Thymus (tissue), 11 donors: ENCODE results near the gene SEMA7A. TPM values are rescaled to one million over a fixed set of nuclear protein-coding genes. Genes with fewer than 3 reads are reported as not detected.

Experiments used
- DNase-seq, 9 donors: peaks; one replicate each; pipeline ENCODE4 v3.0.0-alpha.2; 2013; ENCODE audit warnings: low spot score in 9 of 9, low read depth in 6 of 9, missing footprints in 1 of 9
- H3K27ac ChIP-seq, 2 donors: one replicate each; pipeline ENCODE4 v1.5.1; 2013; ENCODE audit warnings: control low read depth in 1 of 2, low read depth in 1 of 2, low read length in 1 of 2, mild to moderate bottlenecking in 1 of 2, moderate library complexity in 1 of 2
- H3K27me3 ChIP-seq, 2 donors: one replicate each; pipeline ENCODE4 v1.5.1; 2013; ENCODE audit warnings: low read length in 1 of 2; ENCODE audit not compliant: control insufficient read depth in 2 of 2, insufficient read depth in 1 of 2
- H3K36me3 ChIP-seq, 2 donors: one replicate each; pipeline ENCODE4 v1.5.1; 2013; ENCODE audit warnings: low read length in 1 of 2, mild to moderate bottlenecking in 1 of 2, moderate library complexity in 1 of 2; ENCODE audit not compliant: control insufficient read depth in 2 of 2, insufficient read depth in 2 of 2
- H3K4me1 ChIP-seq, 2 donors: one replicate each; pipeline ENCODE4 v1.5.1; 2013; ENCODE audit warnings: low read length in 2 of 2; ENCODE audit not compliant: control insufficient read depth in 2 of 2, insufficient read depth in 2 of 2
- H3K4me3 ChIP-seq, 2 donors: one replicate each; pipeline ENCODE4 v1.5.1; 2013; ENCODE audit warnings: low read length in 2 of 2, control low read depth in 1 of 2, mild to moderate bottlenecking in 1 of 2
- H3K9me3 ChIP-seq, 2 donors: one replicate each; pipeline ENCODE4 v1.5.1; 2013; ENCODE audit warnings: low read length in 1 of 2, mild to moderate bottlenecking in 1 of 2; ENCODE audit not compliant: control insufficient read depth in 2 of 2, insufficient read depth in 1 of 2
- WGBS: extraction: QIAGEN DNeasy Blood & Tissue Kit; methylation state at CpG from one replicate; pipeline ENCODE4 v1.1.7; 2013; 5-methylcytosine and 5-hydroxymethylcytosine counted together
- polyA plus RNA-seq: library from polyadenylated mRNA; stranded (reverse); fragments of 200-250 nt; gene quantifications from one replicate; pipeline ENCODE4 v1.2.3, GENCODE V29; 2013
- total RNA-seq: library from RNA; stranded (reverse); fragments of 120-200 nt; gene quantifications from one replicate; pipeline ENCODE4 v1.2.4, GENCODE V29; 2013
- donor health status: healthy.

The SEMA7A gene
- total and polyA plus RNA-seq, 2 donors, result 12.3 to 22.0 TPM

DNA sequence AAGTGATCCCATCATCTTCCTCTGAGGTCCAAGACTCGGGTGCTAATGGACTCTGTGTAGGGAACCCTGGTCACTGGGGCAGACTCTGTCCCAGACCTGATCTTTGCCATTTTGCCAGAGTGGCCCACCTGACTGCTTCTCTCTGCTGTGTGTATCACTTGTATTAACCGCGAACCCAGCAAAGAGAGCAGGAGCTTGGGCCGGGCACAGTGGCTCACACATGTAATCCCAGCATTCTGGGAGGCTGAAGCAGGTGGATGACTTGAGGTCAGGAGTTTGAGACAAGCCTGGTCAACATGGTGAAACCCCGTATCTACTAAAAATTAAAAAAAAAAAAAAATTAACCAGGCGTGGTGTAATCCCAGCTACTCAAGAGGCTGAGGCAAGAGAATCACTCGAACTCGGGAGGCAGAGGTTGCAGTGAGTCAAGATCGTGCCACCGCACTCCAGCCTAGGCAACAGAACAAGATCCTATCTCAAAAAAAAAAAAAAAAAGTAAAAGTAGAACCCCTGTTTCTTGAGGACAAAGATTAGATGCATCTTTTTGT is 33.4 kb downstream of the SEMA7A start:
- H3K36me3 ChIP-seq, result no peaks in the 10 kb centered on the region
- no peaks in the 10 kb centered on the region for H3K27me3 ChIP-seq
- H3K4me3 ChIP-seq, result peak overlapping the region; percentile 22 to 30
- H3K4me1 ChIP-seq, result peaks cover 79 to 96% of the 10 kb centered on the region in 2 donors
- WGBS, result 16% methylated on average over 10 of the region's 10 CpGs
- peak overlapping the region; percentile 98 to 100 for H3K27ac ChIP-seq
- H3K9me3 ChIP-seq, result peaks cover 0 to 16% of the 10 kb centered on the region in 2 donors
- DNase-seq, result no peak

DNA sequence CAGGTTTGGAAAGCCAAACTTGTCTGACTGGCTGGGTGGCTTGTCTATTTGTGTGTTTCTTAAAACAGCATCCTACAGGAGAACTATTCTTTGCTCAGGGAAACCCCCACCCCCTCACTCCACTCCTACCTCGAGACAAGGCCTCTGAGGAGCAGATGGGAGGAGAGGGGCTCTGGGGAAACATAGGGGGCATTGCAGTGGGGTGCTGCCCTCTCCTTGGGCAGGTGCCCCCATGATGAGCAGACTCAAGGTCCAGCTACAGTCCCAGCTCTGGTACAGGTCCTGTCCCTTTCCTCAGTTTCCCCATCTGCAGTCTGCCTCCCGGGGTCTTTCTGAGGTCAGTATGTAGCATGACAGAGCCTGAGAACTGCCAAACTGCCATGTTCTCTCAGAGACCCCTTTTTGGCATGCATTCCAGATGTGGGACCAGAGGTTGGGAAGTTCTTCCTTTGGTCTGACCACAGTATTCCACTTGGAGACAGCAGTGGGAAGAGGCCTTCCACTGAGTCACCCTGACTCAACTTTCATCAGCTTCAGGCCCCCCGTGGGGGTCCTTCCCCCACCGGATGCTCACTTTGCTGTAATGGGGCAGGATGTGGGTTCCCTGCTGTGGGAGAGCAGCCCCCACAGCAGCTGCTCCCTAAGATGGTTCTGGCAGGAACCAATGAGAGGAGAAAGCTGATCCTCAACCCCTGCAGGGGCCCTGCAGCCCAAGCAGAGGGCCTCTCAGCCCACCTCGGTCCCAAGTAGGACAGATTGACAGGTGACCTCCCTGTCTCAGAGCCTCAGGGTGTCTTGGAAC is 34.0 kb downstream of the SEMA7A start:
- no peaks in the 10 kb centered on the region for H3K36me3 ChIP-seq
- H3K27ac ChIP-seq, result peak overlapping the region; percentile 98 to 100
- peaks cover 79 to 98% of the 10 kb centered on the region in 2 donors for H3K4me1 ChIP-seq
- whole genome bisulfite sequencing, result 13% methylated on average over 5 of the region's 5 CpGs
- H3K9me3 ChIP-seq, result peaks cover 0 to 16% of the 10 kb centered on the region in 2 donors
- no peaks in the 10 kb centered on the region for H3K27me3 ChIP-seq
- peak overlapping the region; percentile 22 to 30 for H3K4me3 ChIP-seq
- peak; percentile 79 to 95 (median 85) for DNase-seq

DNA sequence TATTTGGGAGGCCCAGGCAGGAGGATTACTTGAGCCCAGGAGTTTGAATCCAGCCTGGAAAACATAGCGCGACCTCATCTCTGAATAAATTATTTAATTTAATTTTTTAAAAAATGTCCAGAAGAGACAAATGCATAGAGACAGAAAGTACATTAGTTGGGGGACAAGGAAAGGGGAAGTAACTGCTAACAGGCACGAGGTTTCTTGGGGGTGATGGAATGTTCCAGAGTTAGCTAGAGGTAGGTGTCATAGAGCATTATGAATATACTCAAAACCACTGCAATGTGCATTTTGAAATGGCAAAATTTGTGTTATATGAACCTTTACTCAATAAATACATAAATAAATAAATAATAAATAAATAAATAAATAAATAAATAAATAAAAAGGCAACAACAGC is 34.7 kb downstream of the SEMA7A start:
- H3K27ac ChIP-seq, result peak overlapping the region in 1 of 2 donors; percentile 100
- peaks cover 76 to 97% of the 10 kb centered on the region in 2 donors for H3K4me1 ChIP-seq
- peaks cover 0 to 16% of the 10 kb centered on the region in 2 donors for H3K9me3 ChIP-seq
- no peaks in the 10 kb centered on the region for H3K36me3 ChIP-seq
- DNase-seq, result peak in 1 of 9 donors; percentile 46
- WGBS, result 69% methylated on average over 3 of the region's 3 CpGs
- H3K4me3 ChIP-seq, result no peak overlapping the region
- H3K27me3 ChIP-seq, result no peaks in the 10 kb centered on the region

DNA sequence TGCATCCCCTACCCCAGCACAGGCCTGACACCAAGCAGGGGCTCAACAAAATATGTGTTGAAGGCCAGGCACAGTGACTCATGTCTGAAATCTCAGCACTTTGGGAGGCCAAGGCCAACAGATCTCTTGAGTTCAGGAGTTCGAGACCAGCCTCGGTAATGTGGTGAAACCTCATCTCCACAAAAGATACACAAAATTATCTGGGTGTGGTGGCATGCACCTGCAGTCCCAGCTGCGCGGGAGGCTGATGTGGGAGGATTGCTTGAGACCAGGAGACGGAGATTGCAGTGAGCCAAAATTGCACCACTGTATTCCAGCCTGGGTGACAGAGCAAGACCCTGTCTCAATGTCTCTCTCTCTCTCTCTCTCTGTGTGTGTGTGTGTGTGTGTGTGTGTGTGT is 35.6 kb downstream of the SEMA7A start:
- Histone ChIP-seq H3K9me3 (peaks cover 0 to 16% of the 10 kb centered on the region in 2 donors), H3K4me3 (no peak overlapping the region), H3K36me3 (no peaks in the 10 kb centered on the region), H3K4me1 (peaks cover 67 to 97% of the 10 kb centered on the region in 2 donors), H3K27ac (peak overlapping the region in 1 of 2 donors; percentile 100), H3K27me3 (no peaks in the 10 kb centered on the region)
- DNase-seq, result peak in 1 of 9 donors; percentile 42
- WGBS, result 72% methylated on average over 5 of the region's 5 CpGs

DNA sequence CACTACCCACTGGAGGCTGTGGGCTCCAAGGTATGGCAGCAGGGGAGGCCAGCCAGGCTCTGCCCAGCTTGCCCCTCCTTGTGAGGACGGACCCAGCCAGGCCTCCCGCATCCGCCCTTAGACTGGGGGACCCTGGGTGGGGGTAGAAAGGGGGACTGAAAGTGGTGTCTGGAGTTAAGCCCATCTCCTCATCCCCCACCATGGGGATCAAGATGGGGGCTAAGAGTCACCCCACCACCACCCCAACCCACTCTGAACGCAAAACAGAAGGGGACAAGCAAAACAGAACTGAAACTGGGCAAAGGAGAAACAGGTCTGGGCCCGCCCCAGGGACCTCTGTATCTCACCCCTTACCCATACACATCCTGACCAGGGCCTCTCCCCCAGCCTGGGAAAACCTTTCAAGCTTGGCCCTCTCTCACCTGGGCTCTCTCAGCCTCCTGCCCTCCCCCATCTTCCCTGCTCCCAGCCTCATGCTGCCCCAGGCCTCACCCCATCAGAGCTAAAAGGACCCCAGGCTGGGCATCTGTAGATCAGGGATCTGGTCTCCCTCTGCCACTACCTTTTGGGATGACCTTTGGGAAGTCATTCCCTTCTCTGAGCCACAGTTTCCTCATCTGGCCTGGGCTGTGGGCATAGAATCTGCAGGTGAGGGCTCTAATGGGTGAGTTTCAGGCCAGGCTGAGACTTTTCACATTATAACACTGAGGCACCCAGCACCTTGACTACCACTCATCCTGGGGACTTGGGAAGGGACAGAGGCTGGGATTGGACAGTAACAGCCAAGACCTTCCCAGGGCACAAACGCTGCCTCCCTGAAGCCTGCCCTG is 36.3 kb downstream of the SEMA7A start:
- Histone ChIP-seq H3K36me3 (no peaks in the 10 kb centered on the region), H3K4me3 (no peak overlapping the region), H3K27ac (peak overlapping the region; percentile 32 to 100), H3K4me1 (peaks cover 61 to 97% of the 10 kb centered on the region in 2 donors), H3K27me3 (no peaks in the 10 kb centered on the region), H3K9me3 (peaks cover 0 to 11% of the 10 kb centered on the region in 2 donors)
- 89% methylated on average over 6 of the region's 6 CpGs for WGBS
- DNase-seq, result peak in 1 of 9 donors; percentile 26

DNA sequence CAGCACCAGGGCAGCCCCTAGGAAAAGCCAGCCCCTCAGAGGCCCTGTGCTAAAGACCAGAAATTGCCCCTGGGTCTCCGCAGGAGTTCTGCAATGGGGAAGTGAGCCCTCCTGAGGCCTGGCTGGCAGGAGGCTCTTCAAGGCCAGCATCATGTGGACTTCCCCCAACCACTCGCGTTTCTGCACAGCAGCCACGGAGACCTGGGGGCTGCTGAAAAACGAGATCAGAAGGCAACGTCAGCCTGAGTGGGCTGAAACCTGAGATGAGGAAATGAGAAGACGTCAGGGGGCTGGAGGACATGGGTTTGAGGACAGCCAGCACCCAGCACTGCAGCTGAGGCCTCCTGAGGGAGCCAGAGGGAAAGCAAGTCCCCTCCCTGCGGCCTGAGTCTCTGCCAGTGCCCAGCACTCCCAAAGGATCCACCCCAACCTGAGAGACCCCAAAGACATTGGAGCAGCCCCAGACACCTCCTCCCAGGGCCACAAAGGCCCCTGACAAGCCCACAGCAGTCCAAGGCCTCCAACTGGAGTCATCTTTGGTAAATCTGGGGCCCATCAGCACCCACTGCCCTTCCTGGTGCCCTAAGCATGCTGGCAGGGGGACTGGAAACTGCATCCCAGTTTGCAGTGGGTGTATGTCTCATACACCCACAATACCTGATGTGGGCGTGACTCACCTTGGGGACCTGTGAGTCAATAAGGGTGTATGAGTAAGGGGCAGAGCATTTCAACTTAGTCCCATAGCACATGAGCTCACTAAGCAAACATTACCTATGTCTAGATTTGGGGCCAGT is 37.1 kb downstream of the SEMA7A start:
- H3K4me1 ChIP-seq, result peaks cover 56 to 97% of the 10 kb centered on the region in 2 donors
- peak overlapping the region; percentile 32 to 100 for H3K27ac ChIP-seq
- H3K4me3 ChIP-seq, result no peak overlapping the region
- WGBS, result 34% methylated on average over 9 of the region's 9 CpGs
- peak in 3 of 9 donors; percentile 59 to 82 (median 70) for DNase-seq
- H3K9me3 ChIP-seq, result peaks cover 0 to 11% of the 10 kb centered on the region in 2 donors
- H3K27me3 ChIP-seq, result no peaks in the 10 kb centered on the region
- no peaks in the 10 kb centered on the region for H3K36me3 ChIP-seq

DNA sequence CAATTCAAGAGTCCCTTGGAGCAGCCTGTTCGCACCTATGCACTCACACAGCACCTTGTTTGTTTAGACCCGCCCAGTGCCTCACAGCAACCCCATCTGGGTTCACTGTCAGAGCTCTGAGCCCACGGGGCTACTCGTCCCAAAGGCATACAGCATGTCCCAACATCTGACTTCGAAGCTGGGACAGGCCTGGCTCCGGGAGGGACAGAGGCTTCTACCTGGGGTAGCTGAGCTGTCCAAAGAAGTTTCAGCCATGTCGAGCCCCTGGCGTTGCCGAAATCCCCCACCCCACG is 37.7 kb downstream of the SEMA7A start:
- Histone ChIP-seq H3K27ac (peak overlapping the region; percentile 43 to 100), H3K4me3 (no peak overlapping the region), H3K36me3 (no peaks in the 10 kb centered on the region), H3K4me1 (peaks cover 55 to 97% of the 10 kb centered on the region in 2 donors), H3K9me3 (peaks cover 0 to 11% of the 10 kb centered on the region in 2 donors), H3K27me3 (no peaks in the 10 kb centered on the region)
- 89% methylated on average over 10 of the region's 10 CpGs for WGBS
- DNase-seq, result no peak

DNA sequence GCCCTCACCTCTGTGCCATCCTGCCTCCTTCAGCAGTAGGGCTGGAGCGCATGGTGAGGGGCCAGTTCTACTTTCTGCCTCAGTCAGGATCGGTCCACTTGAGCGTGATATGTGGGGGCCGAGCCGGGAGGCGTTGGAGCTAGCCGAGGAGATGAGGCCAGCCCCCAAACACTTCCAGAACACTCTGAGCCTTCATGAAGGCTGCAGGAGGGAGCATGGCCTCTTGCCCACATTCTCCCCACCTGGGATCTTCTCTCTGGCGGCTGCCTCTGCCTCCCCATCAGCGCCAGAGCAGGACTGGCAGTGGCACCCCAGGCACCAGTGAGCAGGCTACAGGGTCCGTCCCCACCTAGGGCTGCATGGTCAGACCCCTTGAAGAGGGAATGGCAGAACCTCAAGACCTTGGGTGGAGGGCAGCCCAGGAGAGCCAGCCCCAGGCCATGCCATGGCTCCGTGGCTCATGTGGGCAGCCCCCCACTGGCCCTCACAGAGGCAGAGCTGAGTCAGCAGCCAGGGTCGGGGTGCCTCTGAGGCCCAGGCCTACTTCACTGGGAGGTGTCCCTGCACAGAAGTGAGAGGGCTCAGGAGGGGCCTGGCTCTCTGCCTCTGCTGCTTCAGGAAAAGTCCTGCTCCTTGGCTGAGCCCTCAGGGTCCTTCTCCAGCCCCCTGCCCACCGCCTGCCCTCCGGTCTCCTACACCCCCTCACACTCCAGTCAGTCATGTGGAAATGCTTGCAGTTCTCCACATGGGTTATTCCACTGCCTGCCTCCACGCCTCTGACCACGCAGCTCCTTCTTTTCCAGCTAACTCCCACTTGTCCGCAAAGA is 38.2 kb downstream of the SEMA7A start:
- Histone ChIP-seq H3K36me3 (no peaks in the 10 kb centered on the region), H3K4me1 (peaks cover 57 to 97% of the 10 kb centered on the region in 2 donors), H3K9me3 (peaks cover 0 to 11% of the 10 kb centered on the region in 2 donors), H3K27ac (peak overlapping the region in 1 of 2 donors; percentile 100), H3K4me3 (no peak overlapping the region), H3K27me3 (no peaks in the 10 kb centered on the region)
- no peak for DNase-seq
- 96% methylated on average over 17 of the region's 17 CpGs for WGBS
